22Rv1 (cell line): ENCODE data around the gene TTN.

Source experiments
- H3K27ac ChIP-seq: fragments of 450-650 bp; 2 replicates; pipeline ENCODE4 v1.5.1; 2017
- ZFX ChIP-seq: fragments of 450-650 bp; IDR thresholded peaks from 2 replicates; pipeline ENCODE4 v1.6.1; 2017; ENCODE audit warnings: antibody characterized with exemption, borderline replicate concordance
- TF ChIP-seq, protein P1 (sequence below): fragments of 450-650 bp; IDR thresholded peaks from 2 replicates; pipeline ENCODE4 v1.5.1; 2017; ENCODE audit warnings: mild to moderate bottlenecking

The TTN gene

DNA sequence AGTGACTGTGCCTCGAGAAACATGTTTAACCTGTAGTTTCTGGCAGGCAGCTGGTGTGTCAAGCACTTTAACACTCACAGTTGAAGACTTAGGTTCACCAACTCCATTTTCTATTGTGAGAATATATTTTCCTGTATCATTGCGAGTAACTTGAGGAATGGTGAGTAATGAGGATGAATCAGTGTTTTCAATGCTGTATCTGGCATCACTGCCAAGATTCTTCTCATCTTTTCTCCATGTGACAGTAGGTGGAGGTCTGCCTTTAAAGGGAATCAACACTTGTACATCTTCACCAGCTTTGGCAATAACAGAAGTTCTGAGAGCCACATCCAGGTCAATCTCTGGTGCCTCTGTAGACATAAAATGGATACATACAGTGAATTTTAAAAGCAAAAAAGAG is 254.2 kb downstream of the TTN start:
- TF ChIP-seq ZFX, result no peak
- TF ChIP-seq, protein P1, sequence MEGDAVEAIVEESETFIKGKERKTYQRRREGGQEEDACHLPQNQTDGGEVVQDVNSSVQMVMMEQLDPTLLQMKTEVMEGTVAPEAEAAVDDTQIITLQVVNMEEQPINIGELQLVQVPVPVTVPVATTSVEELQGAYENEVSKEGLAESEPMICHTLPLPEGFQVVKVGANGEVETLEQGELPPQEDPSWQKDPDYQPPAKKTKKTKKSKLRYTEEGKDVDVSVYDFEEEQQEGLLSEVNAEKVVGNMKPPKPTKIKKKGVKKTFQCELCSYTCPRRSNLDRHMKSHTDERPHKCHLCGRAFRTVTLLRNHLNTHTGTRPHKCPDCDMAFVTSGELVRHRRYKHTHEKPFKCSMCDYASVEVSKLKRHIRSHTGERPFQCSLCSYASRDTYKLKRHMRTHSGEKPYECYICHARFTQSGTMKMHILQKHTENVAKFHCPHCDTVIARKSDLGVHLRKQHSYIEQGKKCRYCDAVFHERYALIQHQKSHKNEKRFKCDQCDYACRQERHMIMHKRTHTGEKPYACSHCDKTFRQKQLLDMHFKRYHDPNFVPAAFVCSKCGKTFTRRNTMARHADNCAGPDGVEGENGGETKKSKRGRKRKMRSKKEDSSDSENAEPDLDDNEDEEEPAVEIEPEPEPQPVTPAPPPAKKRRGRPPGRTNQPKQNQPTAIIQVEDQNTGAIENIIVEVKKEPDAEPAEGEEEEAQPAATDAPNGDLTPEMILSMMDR, result no peak
- H3K27ac ChIP-seq, result no peak overlapping the region

DNA sequence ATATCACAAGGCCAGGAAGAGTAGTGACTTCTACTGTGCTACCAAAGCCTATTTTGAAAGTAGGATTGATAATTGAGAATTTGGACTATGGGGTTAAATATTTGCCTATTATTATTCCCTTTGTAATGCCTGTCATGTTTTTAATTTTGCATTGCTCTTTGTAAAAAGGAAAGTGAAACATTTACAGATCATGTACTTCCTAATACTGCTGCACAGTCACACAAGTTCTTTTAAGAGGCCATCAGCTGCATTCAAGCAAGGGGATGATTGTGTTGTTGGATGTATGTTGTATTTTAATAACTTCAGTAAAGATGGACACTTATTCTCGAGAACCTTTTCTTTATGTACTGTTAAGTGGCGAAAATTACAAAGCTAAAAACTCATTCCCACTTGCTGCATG is 256.9 kb downstream of the TTN start:
- no peak overlapping the region for H3K27ac ChIP-seq
- TF ChIP-seq, protein P1, result no peak
- TF ChIP-seq ZFX, result no peak

DNA sequence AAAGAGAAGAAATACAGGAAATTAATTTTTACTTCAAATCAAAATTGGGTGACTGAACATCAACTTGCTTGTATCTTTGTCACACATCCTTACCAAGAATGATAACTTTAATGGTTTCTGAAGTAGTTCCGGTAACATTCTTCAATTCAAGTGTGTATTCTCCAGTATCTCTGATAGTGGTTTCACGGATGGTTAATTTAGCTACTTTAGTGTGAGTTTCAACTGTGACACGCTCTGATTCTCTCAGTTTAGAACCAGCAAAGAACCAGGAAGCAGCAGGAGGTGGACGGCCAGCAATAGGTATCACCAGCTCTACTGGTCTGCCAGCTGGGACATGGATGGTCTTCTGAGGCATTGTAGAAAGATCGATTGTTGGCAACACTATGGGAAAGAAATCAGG is 264.7 kb downstream of the TTN start:
- TF ChIP-seq ZFX, result no peak
- TF ChIP-seq, protein P1, result no peak
- no peak overlapping the region for H3K27ac ChIP-seq

DNA sequence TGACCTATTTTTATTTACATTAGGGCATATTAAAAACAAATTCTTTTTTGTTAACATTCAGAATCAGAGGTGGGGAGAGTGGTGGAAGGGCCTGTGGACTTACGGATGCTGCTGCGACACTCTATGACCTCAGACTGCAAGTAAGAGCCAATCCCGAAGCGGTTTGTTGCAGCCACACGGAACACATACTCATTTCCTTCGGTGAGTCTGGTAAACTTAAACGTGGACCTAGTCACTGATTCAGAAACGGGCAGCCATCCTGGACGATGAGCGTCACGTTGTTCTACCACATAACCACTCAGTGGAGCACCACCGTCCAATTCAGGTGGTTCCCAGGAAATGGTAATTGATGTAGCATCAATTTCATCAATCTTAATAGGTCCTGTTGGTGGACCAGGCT is 265.1 kb downstream of the TTN start:
- no peak for TF ChIP-seq ZFX
- TF ChIP-seq, protein P1, result no peak
- no peak overlapping the region for H3K27ac ChIP-seq

DNA sequence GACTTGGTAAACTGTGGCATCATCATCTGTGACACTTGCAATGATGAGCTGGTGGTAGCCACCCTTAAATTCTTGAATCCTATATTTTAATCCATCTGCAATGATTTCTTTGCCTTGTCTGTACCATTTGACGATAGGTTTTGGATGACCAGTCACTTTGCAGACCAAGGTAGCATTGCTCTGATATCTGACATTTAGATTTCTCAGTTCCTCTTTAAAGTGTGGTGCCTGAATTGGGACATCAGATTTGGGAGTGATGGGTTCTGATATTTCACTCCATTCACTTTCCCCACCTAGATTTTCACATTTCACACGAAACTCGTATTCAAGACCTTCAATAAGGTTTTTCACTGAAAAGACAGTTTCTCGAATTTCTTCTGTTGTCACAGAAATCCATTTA is 271.2 kb downstream of the TTN start:
- TF ChIP-seq ZFX, result no peak
- TF ChIP-seq, protein P1, result no peak
- H3K27ac ChIP-seq, result no peak overlapping the region

DNA sequence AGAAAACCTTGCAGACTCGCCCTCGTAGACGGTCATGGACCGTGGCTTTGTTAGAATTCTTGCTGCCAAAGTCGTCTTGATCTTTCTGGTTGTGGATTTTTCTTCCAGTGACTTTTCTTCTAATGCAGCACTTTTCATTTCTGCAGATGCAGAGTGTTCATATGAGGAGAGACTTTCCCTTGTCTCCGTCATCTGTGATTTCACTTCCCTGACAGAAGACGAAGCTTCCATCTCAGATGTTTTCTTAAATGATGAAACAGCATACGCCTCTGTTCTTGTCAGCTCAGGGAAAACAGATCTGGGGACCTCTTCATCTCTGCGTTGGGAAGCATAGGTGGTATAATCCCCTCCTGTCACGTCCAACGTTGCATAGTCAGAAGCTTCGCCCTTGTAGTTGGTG is 276.1 kb downstream of the TTN start:
- H3K27ac ChIP-seq, result no peak overlapping the region
- no peak for TF ChIP-seq ZFX
- TF ChIP-seq, protein P1, result no peak

DNA sequence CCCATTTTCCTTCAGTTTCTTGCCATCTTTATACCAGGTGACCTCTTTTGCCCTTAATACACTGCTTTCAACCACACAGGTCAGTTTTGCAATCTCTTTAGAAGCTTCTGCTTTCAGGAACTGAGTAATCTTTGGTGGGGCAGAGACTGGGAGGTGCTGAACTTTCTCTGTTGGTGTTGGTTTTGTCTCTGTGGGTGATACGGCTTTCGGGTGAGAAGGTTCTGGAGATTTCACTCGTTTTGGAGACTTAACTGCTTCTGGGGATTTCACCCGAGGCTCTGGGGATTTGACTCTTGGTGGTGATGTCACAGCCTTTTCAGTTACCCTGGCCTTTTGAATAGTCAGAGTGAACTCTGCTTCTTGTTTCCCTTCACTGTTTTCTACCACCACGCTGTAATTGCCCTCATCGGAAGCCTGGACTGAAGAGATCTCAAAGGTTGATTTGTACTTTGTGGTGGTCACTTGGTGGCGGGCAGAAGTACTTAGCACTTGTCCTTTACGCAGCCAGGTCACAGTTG is 276.5 kb downstream of the TTN start:
- H3K27ac ChIP-seq, result no peak overlapping the region
- TF ChIP-seq, protein P1, result no peak
- no peak for TF ChIP-seq ZFX
